HepG2 (cell line): ENCODE results near the gene SYNC. TPM values are rescaled to one million over a fixed set of nuclear protein-coding genes. Genes with fewer than 3 reads are reported as not detected.

Experiments used
- ATAC-seq: fragments of 200-7000 bp; cut with Tn5 transposase; 3 replicates; pipeline ENCODE4 v1.9.1; 2020; ENCODE audit warnings: mild to moderate bottlenecking, moderate library complexity
- Bru-seq: library from RNA; stranded (reverse); fragments of 400-500 nt; gene quantifications from one replicate; lab custom pipeline; 2021; lab: Mats Ljungman, UMichigan
- BruChase-seq, 2 experiments: library from RNA; stranded (reverse); fragments of 400-500 nt; gene quantifications; one replicate each; lab custom pipeline; 2021; lab: Mats Ljungman, UMichigan
- BruUV-seq: library from RNA; stranded (reverse); fragments of 400-500 nt; replicated peaks from 2 replicates; lab custom pipeline; 2021; lab: Mats Ljungman, UMichigan
- CTCF ChIA-PET: fragments of 300-600 bp; formaldehyde crosslinking; extraction: SDS; loops from one replicate; lab custom pipeline; 2021; ENCODE audit warnings: low total read pairs, inconsistent platforms, low intra/inter-chr PET ratio; lab: Yijun Ruan, JAX
- POLR2A ChIA-PET: fragments of 350-600 bp; sonication (Branson Sonifier 250); formaldehyde crosslinking; loops from one replicate; lab custom pipeline; 2020; ENCODE audit warnings: antibody characterized with exemption, inconsistent platforms; lab: Yijun Ruan, JAX
- DNase-seq: peaks from one replicate; pipeline ENCODE4 v3.0.0-alpha.2; 2015; ENCODE audit warnings: low spot score
- FAIRE-seq: peaks from 3 replicates; lab custom pipeline; 2011; peaks lifted over from hg19 to GRCh38; lab: Jason Lieb, UNC
- H2AFZ ChIP-seq: one replicate; pipeline ENCODE4 v1.6.1; 2011; ENCODE audit warnings: low read length, inconsistent platforms
- H3K27ac ChIP-seq: fragments of 300-600 bp; 3 replicates; pipeline ENCODE4 v1.8.0; 2011; ENCODE audit warnings: mixed run types, mild to moderate bottlenecking, mixed read lengths, low read length, inconsistent platforms; ENCODE audit not compliant: insufficient read depth; ENCODE audit errors: extremely low read length
- H3K27me3 ChIP-seq, 2 experiments: fragments of 200-600 bp in 1 of 2; 2 replicates in 1 of 2; 3 replicates in 1 of 2; pipeline versions ENCODE4 v1.6.0 to v1.8.0; 2011; ENCODE audit warnings: low read length in 2 of 2, mild to moderate bottlenecking in 2 of 2, moderate library complexity in 2 of 2, inconsistent platforms in 1 of 2; ENCODE audit not compliant: insufficient read depth in 2 of 2, control insufficient read depth in 1 of 2
- H3K36me3 ChIP-seq, 2 experiments: fragments of 200-600 bp in 1 of 2; replicated peaks in 1 of 2; 2 replicates in 1 of 2; 3 replicates in 1 of 2; pipeline versions ENCODE4 v1.5.1 to v1.8.0; 2011; ENCODE audit warnings: low read length in 2 of 2, inconsistent platforms in 1 of 2; ENCODE audit not compliant: insufficient read depth in 2 of 2, control insufficient read depth in 1 of 2
- H3K4me1 ChIP-seq: 2 replicates; pipeline ENCODE4 v1.5.1; 2012; ENCODE audit warnings: low read length, inconsistent platforms; ENCODE audit not compliant: insufficient read depth
- H3K4me2 ChIP-seq: 2 replicates; pipeline ENCODE4 v1.6.0; 2011; ENCODE audit warnings: low read depth, low read length, inconsistent platforms
- H3K4me3 ChIP-seq, 3 experiments: fragments of 200-600 bp in 1 of 3; sonication (generic), shearing (Covaris generic) in 1 of 3; replicated peaks in 1 of 3; 2 replicates each; pipeline ENCODE4 v1.5.1; 2011 to 2016; ENCODE audit warnings: low read length in 3 of 3, inconsistent platforms in 2 of 3, low read depth in 2 of 3, mild to moderate bottlenecking in 2 of 3, control low read depth in 1 of 3, mixed read lengths in 1 of 3; ENCODE audit not compliant: insufficient read depth in 1 of 3
- H3K79me2 ChIP-seq: one replicate; pipeline ENCODE4 v1.6.1; 2011; ENCODE audit warnings: low read length, inconsistent platforms; ENCODE audit not compliant: insufficient read depth
- H3K9ac ChIP-seq: 2 replicates; pipeline ENCODE4 v1.6.0; 2011; ENCODE audit warnings: mild to moderate bottlenecking, low read depth, low read length, inconsistent platforms; ENCODE audit not compliant: insufficient read depth
- H3K9me3 ChIP-seq: 2 replicates; pipeline ENCODE4 v1.5.1; 2012; ENCODE audit warnings: mild to moderate bottlenecking, low read length
- H4K20me1 ChIP-seq: 2 replicates; pipeline ENCODE4 v1.6.0; 2011; ENCODE audit warnings: inconsistent platforms, mild to moderate bottlenecking, low read length, moderate library complexity; ENCODE audit not compliant: insufficient read depth
- HNRNPLL ChIP-seq: fragments of 200-400 bp; formaldehyde crosslinking; IDR thresholded peaks from 2 replicates; pipeline ENCODE4 v1.6.1; 2017; ENCODE audit warnings: mild to moderate bottlenecking, low read depth, low read length; ENCODE audit not compliant: poor library complexity, severe bottlenecking
- ZNF121 ChIP-seq: sonication (generic); formaldehyde crosslinking; IDR thresholded peaks from 2 replicates; pipeline ENCODE4 v1.5.0; 2020; ENCODE audit warnings: mild to moderate bottlenecking, missing genetic modification reagents
- ZNF263 ChIP-seq: sonication (generic); formaldehyde crosslinking; IDR thresholded peaks from 2 replicates; pipeline ENCODE4 v1.4.0; 2020; ENCODE audit warnings: missing genetic modification reagents
- WGBS: methylation state at CpG from one replicate; pipeline ENCODE4 v1.1.6; 2017; ENCODE audit warnings: low lambda C conversion rate; 5-methylcytosine and 5-hydroxymethylcytosine counted together
- in situ Hi-C: cut with HindIII; loops from 2 replicates; pipeline ENCODE4 v1.10.0; 2017; ENCODE audit warnings: low pct_unique_long_range_greater_than_20kb; ENCODE audit not compliant: extremely low pct_ligation_motif_present
- intact Hi-C: fragments of 100-400 bp; cut with micrococcal nuclease; formaldehyde crosslinking; loops from one replicate; pipeline ENCODE4 v1.10.0; 2022; ENCODE audit not compliant: unreplicated experiment
- long read RNA-seq, 2 experiments: library from RNA in 1 of 2; library from polyadenylated mRNA in 1 of 2; stranded (forward) in 1 of 2; unstranded in 1 of 2; transcript quantifications; one replicate each; pipeline ENCODE4 v2.0.0, GENCODE V29; 2019 to 2022
- polyA minus RNA-seq, 3 experiments: library from RNA; depleted of rRNA, polyadenylated mRNA; stranded (reverse); fragments of >200 nt; gene quantifications; 2 replicates each; pipeline ENCODE4 v1.2.3, GENCODE V29; 2011; ENCODE audit warnings: low replicate concordance in 1 of 3
- polyA plus RNA-seq, 8 experiments: library from polyadenylated mRNA; depleted of rRNA in 3 of 8; stranded (reverse) in 7 of 8; unstranded in 1 of 8; fragments of >200 nt; fragmentation: Illumina TruSeq in 4 of 8; extraction: Trizol in 4 of 8; gene quantifications; 2 replicates each; pipeline versions ENCODE4 v1.2.1 to v1.2.3, GENCODE V29; 2011 to 2016; ENCODE audit warnings: low read depth in 4 of 8, missing spikeins in 1 of 8, mixed read lengths in 1 of 8; ENCODE audit not compliant: insufficient read depth in 1 of 8
- total RNA-seq, 5 experiments: library from RNA; depleted of rRNA; stranded (reverse); fragments of >200 nt; fragmentation: Illumina TruSeq; extraction: Trizol; gene quantifications; 2 replicates each; pipeline ENCODE4 v1.2.3, GENCODE V29; 2016; ENCODE audit warnings: low read depth in 1 of 5
- TF ChIP-seq, protein P1 (sequence below): sonication (generic); formaldehyde crosslinking; IDR thresholded peaks from 2 replicates; pipeline ENCODE4 v1.4.0; 2020; ENCODE audit warnings: missing genetic modification reagents
- TF ChIP-seq, protein P2 (sequence below): sonication (generic); formaldehyde crosslinking; IDR thresholded peaks from 2 replicates; pipeline ENCODE4 v1.4.0; 2020; ENCODE audit warnings: mild to moderate bottlenecking, missing genetic modification reagents

SYNC gene
- total RNA-seq (2016; rRNA removed; fragmentation: Illumina TruSeq; extraction: Trizol) = 5.4 and 7.2 TPM in 2 replicates
- total RNA-seq (2016; cell fraction: cytosol; rRNA removed; fragmentation: Illumina TruSeq; extraction: Trizol; ENCODE audit: low read depth) = 4.9 and 5.4 TPM in 2 replicates
- total RNA-seq (2016; cell fraction: insoluble cytoplasmic fraction; rRNA removed; fragmentation: Illumina TruSeq; extraction: Trizol) = 5.3 and 8.1 TPM in 2 replicates
- total RNA-seq (2016; cell fraction: membrane; rRNA removed; fragmentation: Illumina TruSeq; extraction: Trizol) = 9.5 and 9.8 TPM in 2 replicates
- total RNA-seq (2016; cell fraction: nucleus; rRNA removed; fragmentation: Illumina TruSeq; extraction: Trizol) = 2.3 TPM in 2 replicates
- 2.1 and 2.4 TPM in 2 replicates for polyA plus RNA-seq (2011; rRNA removed)
- polyA plus RNA-seq (2011; cell fraction: cytosol; rRNA removed) = 1.5 and 1.8 TPM in 2 replicates
- 0.77 and 1.0 TPM in 2 replicates for polyA plus RNA-seq (2011; cell fraction: nucleus; rRNA removed)
- 0.56 and 0.93 TPM in 2 replicates for polyA plus RNA-seq (2012)
- 5.2 and 6.1 TPM in 2 replicates for polyA plus RNA-seq (2016; cell fraction: cytosol; fragmentation: Illumina TruSeq; extraction: Trizol; ENCODE audit: low read depth)
- 6.7 and 6.9 TPM in 2 replicates for polyA plus RNA-seq (2016; cell fraction: insoluble cytoplasmic fraction; fragmentation: Illumina TruSeq; extraction: Trizol; ENCODE audit: low read depth)
- polyA plus RNA-seq (2016; cell fraction: membrane; fragmentation: Illumina TruSeq; extraction: Trizol; ENCODE audit: low read depth) = 7.6 and 7.9 TPM in 2 replicates
- 2.5 and 2.7 TPM in 2 replicates for polyA plus RNA-seq (2016; cell fraction: nucleus; fragmentation: Illumina TruSeq; extraction: Trizol; ENCODE audit: insufficient read depth, low read depth)
- 0.74 and 6.6 TPM in 2 replicates for polyA minus RNA-seq (2011; rRNA and poly(A)+ RNA removed; ENCODE audit: low replicate concordance)
- polyA minus RNA-seq (2011; cell fraction: cytosol; rRNA and poly(A)+ RNA removed) = 1.2 and 1.5 TPM in 2 replicates
- polyA minus RNA-seq (2011; cell fraction: nucleus; rRNA and poly(A)+ RNA removed) = 1.7 and 1.9 TPM in 2 replicates
- percentile 55 among the genes with signal in this experiment for Bru-seq, nascent RNA
- BruChase-seq, experiment 1, labeled RNA remaining after a 6-hour chase = percentile 51 among the genes with signal in this experiment
- percentile 47 among the genes with signal in this experiment for BruChase-seq, experiment 2, labeled RNA remaining after a 2-hour chase
- long read RNA-seq, experiment 1, partial matches to known transcripts = 10 of 19 reads
- long read RNA-seq, experiment 1, other reads (novel, unspliced or antisense) = 9 of 19 reads
- long read RNA-seq, experiment 2, partial matches to known transcripts = 8 of 13 reads
- long read RNA-seq, experiment 2, other reads (novel, unspliced or antisense) = 5 of 13 reads

DNA sequence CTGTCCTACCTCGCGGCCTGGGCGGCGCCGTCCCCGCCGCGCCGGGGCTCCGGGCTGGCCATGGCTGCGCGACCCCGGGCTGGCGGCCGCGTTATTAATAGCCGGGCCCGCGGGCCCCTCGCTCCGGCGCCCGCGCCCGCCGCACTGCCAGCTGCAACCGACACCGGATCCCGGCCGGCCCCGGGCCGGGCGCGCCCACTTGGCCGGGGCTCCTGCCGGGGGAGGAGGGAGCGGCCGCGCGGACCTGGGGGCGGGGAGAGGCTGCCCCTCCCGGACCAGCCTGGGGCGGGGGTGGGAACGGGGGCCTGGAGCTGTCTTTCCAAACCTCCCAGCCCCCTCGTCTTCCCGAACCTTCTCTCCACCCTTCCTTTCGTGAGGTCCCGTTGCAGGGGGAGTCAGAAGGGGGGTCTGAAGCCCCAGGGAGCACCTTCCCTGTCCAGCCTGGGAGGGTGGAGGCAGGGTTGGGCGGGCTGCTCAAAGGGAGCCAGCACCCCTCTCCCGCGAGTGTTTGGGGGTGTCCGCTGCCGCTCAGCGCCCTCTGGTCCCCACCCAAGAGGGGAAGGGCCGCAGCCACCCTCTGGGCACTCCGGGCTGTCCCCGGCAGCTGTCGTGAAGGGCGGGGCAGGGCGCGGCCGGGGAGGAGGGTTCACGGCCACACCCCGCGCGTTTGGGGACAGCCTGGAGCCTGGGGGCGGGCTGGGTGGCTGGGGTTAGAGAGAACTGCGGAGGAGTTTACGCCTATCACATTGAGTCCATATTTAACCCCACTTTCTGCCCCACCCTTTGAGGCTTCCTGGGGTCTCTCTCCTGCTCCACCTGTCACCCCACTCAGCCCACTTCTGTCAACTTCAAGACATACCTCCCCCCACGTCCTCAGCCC lies at the start of gene SYNC:
TSS of gene SYNC (minus strand) at position 172 of the 880 bp plus-strand sequence. CDS start at position 62, 110 bp downstream.
- H3K4me3 ChIP-seq = peak within 1 kb of the TSS; percentile 61 to 72 (median 62)
- 4% methylated on average over 5 of the region's 70 CpGs for WGBS
- ChIA-PET POLR2A (interaction anchor here (1.2 to 4.1 kb wide), 3 partner anchors 8 to 52 kb away, joined by 3 to 20 read pairs (median 4); partner anchors contain the start of gene RBBP4), CTCF (no interaction called here)
- H2AFZ ChIP-seq = no peak within 1 kb of the TSS
- TF ChIP-seq, protein P1, sequence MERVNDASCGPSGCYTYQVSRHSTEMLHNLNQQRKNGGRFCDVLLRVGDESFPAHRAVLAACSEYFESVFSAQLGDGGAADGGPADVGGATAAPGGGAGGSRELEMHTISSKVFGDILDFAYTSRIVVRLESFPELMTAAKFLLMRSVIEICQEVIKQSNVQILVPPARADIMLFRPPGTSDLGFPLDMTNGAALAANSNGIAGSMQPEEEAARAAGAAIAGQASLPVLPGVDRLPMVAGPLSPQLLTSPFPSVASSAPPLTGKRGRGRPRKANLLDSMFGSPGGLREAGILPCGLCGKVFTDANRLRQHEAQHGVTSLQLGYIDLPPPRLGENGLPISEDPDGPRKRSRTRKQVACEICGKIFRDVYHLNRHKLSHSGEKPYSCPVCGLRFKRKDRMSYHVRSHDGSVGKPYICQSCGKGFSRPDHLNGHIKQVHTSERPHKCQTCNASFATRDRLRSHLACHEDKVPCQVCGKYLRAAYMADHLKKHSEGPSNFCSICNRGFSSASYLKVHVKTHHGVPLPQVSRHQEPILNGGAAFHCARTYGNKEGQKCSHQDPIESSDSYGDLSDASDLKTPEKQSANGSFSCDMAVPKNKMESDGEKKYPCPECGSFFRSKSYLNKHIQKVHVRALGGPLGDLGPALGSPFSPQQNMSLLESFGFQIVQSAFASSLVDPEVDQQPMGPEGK (CRISPR knock-in tag) = peak; percentile 50
- TF ChIP-seq HNRNPLL (peak; percentile 23), ZNF121 (peak; percentile 64; the same call in 1 of the 2 replicates), ZNF263 (CRISPR knock-in tag) (peak; percentile 66)
- TF ChIP-seq, protein P2, sequence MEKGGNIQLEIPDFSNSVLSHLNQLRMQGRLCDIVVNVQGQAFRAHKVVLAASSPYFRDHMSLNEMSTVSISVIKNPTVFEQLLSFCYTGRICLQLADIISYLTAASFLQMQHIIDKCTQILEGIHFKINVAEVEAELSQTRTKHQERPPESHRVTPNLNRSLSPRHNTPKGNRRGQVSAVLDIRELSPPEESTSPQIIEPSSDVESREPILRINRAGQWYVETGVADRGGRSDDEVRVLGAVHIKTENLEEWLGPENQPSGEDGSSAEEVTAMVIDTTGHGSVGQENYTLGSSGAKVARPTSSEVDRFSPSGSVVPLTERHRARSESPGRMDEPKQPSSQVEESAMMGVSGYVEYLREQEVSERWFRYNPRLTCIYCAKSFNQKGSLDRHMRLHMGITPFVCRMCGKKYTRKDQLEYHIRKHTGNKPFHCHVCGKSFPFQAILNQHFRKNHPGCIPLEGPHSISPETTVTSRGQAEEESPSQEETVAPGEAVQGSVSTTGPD = no peak
- H3K4me2 ChIP-seq = peak within 1 kb of the TSS; percentile 94
- H3K79me2 ChIP-seq = no peaks in the 10 kb centered on the region
- FAIRE-seq (no peak), DNase-seq (no peak), ATAC-seq (peak; percentile 31)
- peaks cover 38% of the 10 kb centered on the region for H3K4me1 ChIP-seq
- H3K9ac ChIP-seq = peak within 1 kb of the TSS; percentile 29; the same call in 1 of the 2 replicates
- no peak within 1 kb of the TSS for H3K27ac ChIP-seq
- no TSS peak for BruUV-seq
- H4K20me1 ChIP-seq = no peaks in the 10 kb centered on the region
- in situ Hi-C loops = no loop called here
- H3K9me3 ChIP-seq = no peaks in the 10 kb centered on the region
- H3K36me3 ChIP-seq = no peaks in the 10 kb centered on the region
- peaks cover 6 to 37% of the 10 kb centered on the region in 2 experiments for H3K27me3 ChIP-seq
- intact Hi-C loops = no loop called here
